Dedifferentiated amniotic fluid mesenchymal stem cell (primary cell): Measurements from ENCODE around the gene CBLB.
A peak's percentile ranks its signal among the peaks of the same experiment; 100 is the strongest.

Experiments used
- DNase-seq: peaks from one replicate; pipeline ENCODE4 v3.0.0-alpha.2; 2016; ENCODE audit errors: extremely low spot score

Gene CBLB

GRCh38 chr3:105868742-105869530, at the start of gene CBLB:
Gene CBLB, minus strand, starts transcription at chr3:105869012. Its CDS starts 1,435 bp downstream, at chr3:105867577.
- DNase-seq, result peak; percentile 97

GRCh38 chr3:105916767-105917166, 48.0 kb upstream of the CBLB start:
- no peak for DNase-seq

GRCh38 chr3:105915524-105915923, 46.7 kb upstream of the CBLB start:
- no peak for DNase-seq

GRCh38 chr3:105913616-105914015, 44.8 kb upstream of the CBLB start:
- DNase-seq, result no peak

- no peak for DNase-seq
Measured at GRCh38 chr3:105912891-105913290, 44.1 kb upstream of the CBLB start.

- DNase-seq, result no peak
Measured at GRCh38 chr3:105911496-105911895, 42.7 kb upstream of the CBLB start.

- no peak for DNase-seq
Measured at GRCh38 chr3:105907777-105908176, 39.0 kb upstream of the CBLB start.

GRCh38 chr3:105906836-105907235, 38.0 kb upstream of the CBLB start:
- peak; percentile 74 for DNase-seq

GRCh38 chr3:105906345-105906744, 37.5 kb upstream of the CBLB start:
- DNase-seq, result no peak

GRCh38 chr3:105905328-105905727, 36.5 kb upstream of the CBLB start:
- DNase-seq, result no peak

GRCh38 chr3:105904678-105905284, 36.0 kb upstream of the CBLB start:
- no peak for DNase-seq

GRCh38 chr3:105904251-105904650, 35.4 kb upstream of the CBLB start:
- DNase-seq, result no peak

GRCh38 chr3:105899516-105899915, 30.7 kb upstream of the CBLB start:
- peak; percentile 72 for DNase-seq

- no peak for DNase-seq
Measured at GRCh38 chr3:105891101-105891500, 22.3 kb upstream of the CBLB start.

GRCh38 chr3:105888621-105889579, 20.1 kb upstream of the CBLB start:
- DNase-seq, result no peak

- no peak for DNase-seq
Measured at GRCh38 chr3:105885256-105885655, 16.4 kb upstream of the CBLB start.

GRCh38 chr3:105883798-105884377, 15.1 kb upstream of the CBLB start:
- DNase-seq, result no peak

- DNase-seq, result peak; percentile 58
Measured at GRCh38 chr3:105880681-105881290, 12.0 kb upstream of the CBLB start.

GRCh38 chr3:105878061-105878460, 9.2 kb upstream of the CBLB start:
- peak; percentile 60 for DNase-seq

GRCh38 chr3:105877336-105877910, 8.6 kb upstream of the CBLB start:
- DNase-seq, result no peak

- no peak for DNase-seq
Measured at GRCh38 chr3:105876780-105877327, 8.0 kb upstream of the CBLB start.
